Muscle layer of duodenum (tissue), 2 donors: ENCODE results near the gene MAD2L1.
A peak's percentile ranks its signal among the peaks of the same experiment; 100 is the strongest.
"Not testable (repeated sequence)": the region's sequence is repeated elsewhere in the genome, so short reads cannot be mapped to it uniquely, and the experiment has no call there.

ENCODE experiments used
- H3K27ac ChIP-seq: one replicate; pipeline ENCODE4 v1.7.0; 2013; ENCODE audit warnings: mild to moderate bottlenecking, low read length
- H3K27me3 ChIP-seq: one replicate; pipeline ENCODE4 v1.7.0; 2013; ENCODE audit warnings: low read depth, mild to moderate bottlenecking, control low read depth, low read length
- H3K36me3 ChIP-seq, 2 donors: one replicate each; pipeline ENCODE4 v1.7.0; 2013; ENCODE audit warnings: low read length in 2 of 2, control low read depth in 1 of 2, mild to moderate bottlenecking in 1 of 2; ENCODE audit not compliant: insufficient read depth in 2 of 2, control insufficient read depth in 1 of 2
- H3K4me1 ChIP-seq, 2 donors: one replicate each; pipeline ENCODE4 v1.7.0; 2013; ENCODE audit warnings: low read length in 2 of 2, mild to moderate bottlenecking in 2 of 2, control low read depth in 1 of 2, moderate library complexity in 1 of 2; ENCODE audit not compliant: insufficient read depth in 2 of 2, control insufficient read depth in 1 of 2
- H3K4me3 ChIP-seq, 2 donors: one replicate each; pipeline ENCODE4 v1.7.0; 2013; ENCODE audit warnings: low read length in 2 of 2, low read depth in 1 of 2, mild to moderate bottlenecking in 1 of 2
- H3K9me3 ChIP-seq, 2 donors: one replicate each; pipeline ENCODE4 v1.7.0; 2013; ENCODE audit warnings: low read length in 2 of 2, control low read depth in 1 of 2, mild to moderate bottlenecking in 1 of 2; ENCODE audit not compliant: control insufficient read depth in 1 of 2
- donor health status: healthy.

The MAD2L1 gene

GRCh38 chr4:120066517-120067340 lies at the start of gene MAD2L1:
MAD2L1 (minus strand) TSS chr4:120066848; CDS start chr4:120066734, 114 bp downstream.
- Histone ChIP-seq H3K9me3 (no peaks in the 10 kb centered on the region), H3K4me3 (peak within 1 kb of the TSS; percentile 87 to 91), H3K27ac (peak within 1 kb of the TSS; percentile 99), H3K27me3 (no peaks in the 10 kb centered on the region), H3K36me3 (peaks cover 0 to 6% of the 10 kb centered on the region in 2 donors), H3K4me1 (peaks cover 0 to 13% of the 10 kb centered on the region in 2 donors)

GRCh38 chr4:120111745-120112144 lies 45.1 kb upstream of the MAD2L1 start:
- Histone ChIP-seq H3K27me3 (no peaks in the 10 kb centered on the region), H3K4me3 (no peak overlapping the region), H3K4me1 (no peaks in the 10 kb centered on the region), H3K27ac (no peak overlapping the region), H3K9me3 (no peaks in the 10 kb centered on the region), H3K36me3 (no peaks in the 10 kb centered on the region)

- Histone ChIP-seq H3K9me3 (no peaks in the 10 kb centered on the region), H3K27me3 (no peaks in the 10 kb centered on the region), H3K36me3 (no peaks in the 10 kb centered on the region), H3K4me3 (no peak overlapping the region), H3K27ac (no peak overlapping the region), H3K4me1 (no peaks in the 10 kb centered on the region)
Observed at GRCh38 chr4:120109406-120109805, 42.8 kb upstream of the MAD2L1 start.

- H3K27me3 ChIP-seq = no peaks in the 10 kb centered on the region
- H3K4me1 ChIP-seq = no peaks in the 10 kb centered on the region
- H3K4me3 ChIP-seq = no peak overlapping the region
- no peaks in the 10 kb centered on the region for H3K9me3 ChIP-seq
- H3K27ac ChIP-seq = no peak overlapping the region
- no peaks in the 10 kb centered on the region for H3K36me3 ChIP-seq
Observed at GRCh38 chr4:120105472-120105871, 38.8 kb upstream of the MAD2L1 start.

GRCh38 chr4:120096508-120097297 lies 30.1 kb upstream of the MAD2L1 start:
- Histone ChIP-seq H3K4me3 (no peak overlapping the region), H3K27ac (no peak overlapping the region), H3K36me3 (no peaks in the 10 kb centered on the region), H3K9me3 (no peaks in the 10 kb centered on the region), H3K27me3 (no peaks in the 10 kb centered on the region), H3K4me1 (no peaks in the 10 kb centered on the region)

GRCh38 chr4:120088507-120088906 lies 21.9 kb upstream of the MAD2L1 start:
- peaks cover 0 to 2% of the 10 kb centered on the region in 2 donors for H3K9me3 ChIP-seq
- H3K27ac ChIP-seq = no peak overlapping the region
- H3K4me3 ChIP-seq = no peak overlapping the region
- no peaks in the 10 kb centered on the region for H3K36me3 ChIP-seq
- no peaks in the 10 kb centered on the region for H3K27me3 ChIP-seq
- H3K4me1 ChIP-seq = no peaks in the 10 kb centered on the region

GRCh38 chr4:120088066-120088465 lies 21.4 kb upstream of the MAD2L1 start:
- H3K4me3 ChIP-seq, H3K9me3 ChIP-seq, H3K36me3 ChIP-seq, H3K27me3 ChIP-seq, H3K27ac ChIP-seq, H3K4me1 ChIP-seq: not testable (repeated sequence)

GRCh38 chr4:120085705-120086104 lies 19.1 kb upstream of the MAD2L1 start:
- Histone ChIP-seq H3K4me1 (no peaks in the 10 kb centered on the region), H3K4me3 (no peak overlapping the region), H3K9me3 (peaks cover 0 to 2% of the 10 kb centered on the region in 2 donors), H3K36me3 (no peaks in the 10 kb centered on the region), H3K27ac (no peak overlapping the region), H3K27me3 (no peaks in the 10 kb centered on the region)

GRCh38 chr4:120084327-120084726 lies 17.7 kb upstream of the MAD2L1 start:
- peaks cover 0 to 2% of the 10 kb centered on the region in 2 donors for H3K9me3 ChIP-seq
- no peak overlapping the region for H3K4me3 ChIP-seq
- H3K36me3 ChIP-seq = no peaks in the 10 kb centered on the region
- no peaks in the 10 kb centered on the region for H3K27me3 ChIP-seq
- H3K4me1 ChIP-seq = no peaks in the 10 kb centered on the region
- H3K27ac ChIP-seq = no peak overlapping the region

GRCh38 chr4:120083152-120083551 lies 16.5 kb upstream of the MAD2L1 start:
- H3K27me3 ChIP-seq = no peaks in the 10 kb centered on the region
- no peak overlapping the region for H3K27ac ChIP-seq
- peaks cover 0 to 2% of the 10 kb centered on the region in 2 donors for H3K9me3 ChIP-seq
- H3K4me1 ChIP-seq = no peaks in the 10 kb centered on the region
- no peaks in the 10 kb centered on the region for H3K36me3 ChIP-seq
- no peak overlapping the region for H3K4me3 ChIP-seq

- Histone ChIP-seq H3K27ac (no peak overlapping the region), H3K36me3 (no peaks in the 10 kb centered on the region), H3K4me3 (no peak overlapping the region), H3K9me3 (no peaks in the 10 kb centered on the region), H3K27me3 (no peaks in the 10 kb centered on the region), H3K4me1 (no peaks in the 10 kb centered on the region)
Observed at GRCh38 chr4:120082251-120082650, 15.6 kb upstream of the MAD2L1 start.
